ENCODE measurements around the gene PNPLA1. TPM values are rescaled to one million over a fixed set of nuclear protein-coding genes. Genes with fewer than 3 reads are reported as not detected.

The PNPLA1 gene
- polyA plus RNA-seq, 1 donor (not counting 4 experiments of a cell fraction or from before 2014, with no cell fraction given) = 0.14 TPM

DNA sequence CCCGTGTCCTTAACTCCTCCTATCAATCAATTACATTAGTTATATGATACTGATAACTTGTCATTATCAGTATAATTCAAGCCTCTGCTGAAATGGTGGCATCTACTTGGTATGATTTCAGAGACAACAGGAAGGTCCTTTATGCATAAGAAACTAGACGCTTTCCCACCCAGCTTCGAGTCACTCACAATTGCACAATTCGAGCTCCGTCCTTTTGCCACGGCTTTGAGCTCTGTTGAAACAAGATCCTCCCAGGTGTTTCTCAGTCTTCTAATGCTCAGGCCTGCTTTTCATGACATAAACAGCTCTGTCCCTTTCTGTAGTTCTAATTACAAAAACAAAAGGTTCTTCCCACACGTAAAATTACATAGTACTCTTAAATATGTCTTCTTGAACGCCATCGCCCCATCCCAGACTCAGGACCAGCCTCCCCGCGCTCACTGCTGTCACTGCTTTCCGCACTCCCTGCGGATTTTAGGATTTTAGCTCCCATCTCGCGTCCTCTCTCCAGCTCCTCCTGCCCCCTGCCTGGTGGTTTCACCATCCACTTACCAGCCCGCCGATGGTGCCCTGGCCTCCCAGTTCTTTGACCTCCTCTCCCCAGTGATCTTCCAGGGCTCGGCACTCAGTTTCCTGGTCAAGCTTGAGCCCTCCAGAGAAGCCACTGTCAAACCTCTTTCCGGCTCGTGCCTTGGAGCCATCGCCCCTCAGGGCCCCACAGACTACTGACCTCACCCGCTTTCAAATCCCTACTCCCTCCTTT lies 23.2 kb upstream of the PNPLA1 start:
- no peak overlapping the region for H3K27ac ChIP-seq (ENCODE audit: control insufficient read depth, insufficient read depth, low read length)
- H3K36me3 ChIP-seq (ENCODE audit: control insufficient read depth in 2 of 2, extremely low read depth in 1 of 2, insufficient read depth in 2 of 2, low read length in 2 of 2) = no peaks in the 10 kb centered on the region
- no peak for FAIRE-seq
- H3K4me2 ChIP-seq (ENCODE audit: control insufficient read depth, extremely low read depth, insufficient read depth, low read depth, low read length) = no peak overlapping the region
- H3K9ac ChIP-seq (ENCODE audit: control insufficient read depth, extremely low read depth, insufficient read depth, low read length) = no peak overlapping the region
- H3K27me3 ChIP-seq (ENCODE audit: control insufficient read depth, extremely low read depth, insufficient read depth, low read length) = no peaks in the 10 kb centered on the region
- H3K4me3 ChIP-seq (ENCODE audit: control insufficient read depth in 2 of 3, extremely low read depth in 1 of 3, insufficient read depth in 2 of 3, low read depth in 1 of 3, low read length in 3 of 3) = no peak overlapping the region
- peaks cover 14% of the 10 kb centered on the region for H3K4me1 ChIP-seq (ENCODE audit: control insufficient read depth, extremely low read depth, insufficient read depth, low read length)
- no peak for DNase-seq (ENCODE audit: low read depth, low spot score)
- TF ChIP-seq, protein P1, sequence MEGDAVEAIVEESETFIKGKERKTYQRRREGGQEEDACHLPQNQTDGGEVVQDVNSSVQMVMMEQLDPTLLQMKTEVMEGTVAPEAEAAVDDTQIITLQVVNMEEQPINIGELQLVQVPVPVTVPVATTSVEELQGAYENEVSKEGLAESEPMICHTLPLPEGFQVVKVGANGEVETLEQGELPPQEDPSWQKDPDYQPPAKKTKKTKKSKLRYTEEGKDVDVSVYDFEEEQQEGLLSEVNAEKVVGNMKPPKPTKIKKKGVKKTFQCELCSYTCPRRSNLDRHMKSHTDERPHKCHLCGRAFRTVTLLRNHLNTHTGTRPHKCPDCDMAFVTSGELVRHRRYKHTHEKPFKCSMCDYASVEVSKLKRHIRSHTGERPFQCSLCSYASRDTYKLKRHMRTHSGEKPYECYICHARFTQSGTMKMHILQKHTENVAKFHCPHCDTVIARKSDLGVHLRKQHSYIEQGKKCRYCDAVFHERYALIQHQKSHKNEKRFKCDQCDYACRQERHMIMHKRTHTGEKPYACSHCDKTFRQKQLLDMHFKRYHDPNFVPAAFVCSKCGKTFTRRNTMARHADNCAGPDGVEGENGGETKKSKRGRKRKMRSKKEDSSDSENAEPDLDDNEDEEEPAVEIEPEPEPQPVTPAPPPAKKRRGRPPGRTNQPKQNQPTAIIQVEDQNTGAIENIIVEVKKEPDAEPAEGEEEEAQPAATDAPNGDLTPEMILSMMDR (optimal IDR thresholded peaks at IDR 0.05 in 1 of 3, IDR thresholded peaks at IDR 0.05 in 1 of 3, conservative IDR thresholded peaks at IDR 0.05 in 1 of 3; ENCODE audit: extremely low read depth in 1 of 3, insufficient read depth in 2 of 3, low read length in 3 of 3) = no peak
- no peak for TF ChIP-seq EZH2 (IDR thresholded peaks at IDR 0.05; ENCODE audit: low read length)
- no peaks in the 10 kb centered on the region for H4K20me1 ChIP-seq (ENCODE audit: control insufficient read depth, extremely low read depth, insufficient read depth, low read length)
- H3K9me1 ChIP-seq (ENCODE audit: control insufficient read depth, extremely low read depth, insufficient read depth, low read length) = no peaks in the 10 kb centered on the region
- H3K79me2 ChIP-seq (ENCODE audit: control insufficient read depth, insufficient read depth, low read length) = no peaks in the 10 kb centered on the region
- no peak overlapping the region for H2AFZ ChIP-seq (ENCODE audit: control insufficient read depth, low read length)
- dilution Hi-C loops (cut with MboI; ENCODE audit: extremely low pct_ligation_motif_present, low sequenced_read_pairs) = no loop called here
- no peaks in the 10 kb centered on the region for H3K9me3 ChIP-seq (ENCODE audit: control insufficient read depth, low read depth, low read length)

- Histone ChIP-seq H3K4me1 (ENCODE audit: control insufficient read depth, extremely low read depth, insufficient read depth, low read length) (peaks cover 14% of the 10 kb centered on the region), H4K20me1 (ENCODE audit: control insufficient read depth, extremely low read depth, insufficient read depth, low read length) (no peaks in the 10 kb centered on the region), H3K27ac (ENCODE audit: control insufficient read depth, insufficient read depth, low read length) (no peak overlapping the region), H3K4me2 (ENCODE audit: control insufficient read depth, extremely low read depth, insufficient read depth, low read depth, low read length) (peak overlapping the region; percentile 46), H3K9ac (ENCODE audit: control insufficient read depth, extremely low read depth, insufficient read depth, low read length) (no peak overlapping the region), H3K4me3 (ENCODE audit: control insufficient read depth in 2 of 3, extremely low read depth in 1 of 3, insufficient read depth in 2 of 3, low read depth in 1 of 3, low read length in 3 of 3) (no peak overlapping the region), H3K27me3 (ENCODE audit: control insufficient read depth, extremely low read depth, insufficient read depth, low read length) (no peaks in the 10 kb centered on the region), H3K36me3 (ENCODE audit: control insufficient read depth in 2 of 2, extremely low read depth in 1 of 2, insufficient read depth in 2 of 2, low read length in 2 of 2) (no peaks in the 10 kb centered on the region), H3K9me1 (ENCODE audit: control insufficient read depth, extremely low read depth, insufficient read depth, low read length) (no peaks in the 10 kb centered on the region), H3K9me3 (ENCODE audit: control insufficient read depth, low read depth, low read length) (no peaks in the 10 kb centered on the region), H2AFZ (ENCODE audit: control insufficient read depth, low read length) (peak overlapping the region; percentile 66), H3K79me2 (ENCODE audit: control insufficient read depth, insufficient read depth, low read length) (no peaks in the 10 kb centered on the region)
- dilution Hi-C loops (cut with MboI; ENCODE audit: extremely low pct_ligation_motif_present, low sequenced_read_pairs) = no loop called here
- FAIRE-seq (no peak), DNase-seq (ENCODE audit: low read depth, low spot score) (no peak)
- TF ChIP-seq, protein P1 (optimal IDR thresholded peaks at IDR 0.05 in 1 of 3, IDR thresholded peaks at IDR 0.05 in 1 of 3, conservative IDR thresholded peaks at IDR 0.05 in 1 of 3; ENCODE audit: extremely low read depth in 1 of 3, insufficient read depth in 2 of 3, low read length in 3 of 3) = no peak
- no peak for TF ChIP-seq EZH2 (IDR thresholded peaks at IDR 0.05; ENCODE audit: low read length)
Observed at GRCh38 chr6:36247693-36248092, 22.2 kb upstream of the PNPLA1 start.

All from keratinocyte (primary cell).